ENCODE measurements around the gene GLE1.

DNA sequence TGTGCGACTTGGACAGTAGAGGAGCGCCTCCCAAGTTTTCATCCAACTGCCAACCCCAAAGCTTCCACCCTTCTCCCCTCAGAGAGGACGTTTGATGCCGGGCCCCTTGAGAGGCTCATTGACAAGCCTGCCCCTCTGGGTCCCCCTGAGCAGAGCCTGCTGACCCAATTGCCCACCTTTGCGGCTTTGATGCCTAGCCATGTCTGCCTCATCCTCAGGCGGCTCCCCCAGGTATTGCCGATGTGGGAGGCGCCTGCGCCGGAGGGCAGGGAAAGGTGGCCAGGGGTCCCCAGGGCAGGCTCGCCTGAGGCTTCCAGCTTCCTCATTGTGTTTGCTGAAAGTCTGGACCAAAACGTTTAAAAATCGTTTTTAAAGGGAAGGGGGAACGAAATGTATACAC lies 47.3 kb upstream of the GLE1 start:
- TF ChIP-seq, protein P1, sequence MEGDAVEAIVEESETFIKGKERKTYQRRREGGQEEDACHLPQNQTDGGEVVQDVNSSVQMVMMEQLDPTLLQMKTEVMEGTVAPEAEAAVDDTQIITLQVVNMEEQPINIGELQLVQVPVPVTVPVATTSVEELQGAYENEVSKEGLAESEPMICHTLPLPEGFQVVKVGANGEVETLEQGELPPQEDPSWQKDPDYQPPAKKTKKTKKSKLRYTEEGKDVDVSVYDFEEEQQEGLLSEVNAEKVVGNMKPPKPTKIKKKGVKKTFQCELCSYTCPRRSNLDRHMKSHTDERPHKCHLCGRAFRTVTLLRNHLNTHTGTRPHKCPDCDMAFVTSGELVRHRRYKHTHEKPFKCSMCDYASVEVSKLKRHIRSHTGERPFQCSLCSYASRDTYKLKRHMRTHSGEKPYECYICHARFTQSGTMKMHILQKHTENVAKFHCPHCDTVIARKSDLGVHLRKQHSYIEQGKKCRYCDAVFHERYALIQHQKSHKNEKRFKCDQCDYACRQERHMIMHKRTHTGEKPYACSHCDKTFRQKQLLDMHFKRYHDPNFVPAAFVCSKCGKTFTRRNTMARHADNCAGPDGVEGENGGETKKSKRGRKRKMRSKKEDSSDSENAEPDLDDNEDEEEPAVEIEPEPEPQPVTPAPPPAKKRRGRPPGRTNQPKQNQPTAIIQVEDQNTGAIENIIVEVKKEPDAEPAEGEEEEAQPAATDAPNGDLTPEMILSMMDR (IDR thresholded peaks at IDR 0.05): no peak
- TF ChIP-seq POLR2A (IDR thresholded peaks at IDR 0.05) (no peak), POLR2AphosphoS5 (IDR thresholded peaks at IDR 0.05) (no peak), EP300 (IDR thresholded peaks at IDR 0.05) (no peak)

All from stomach (tissue), 4 donors.